HG03280 (cell line): ENCODE data around the gene PALM3.
A peak's percentile ranks its signal among the peaks of the same experiment; 100 is the strongest.
"Not testable (repeated sequence)": the region's sequence is repeated elsewhere in the genome, so short reads cannot be mapped to it uniquely, and the experiment has no call there.

Source experiments
- ATAC-seq: cut with Tn5 transposase; IDR thresholded peaks from one replicate; pipeline ENCODE4 v1.9.1; 2021; ENCODE audit warnings: mild to moderate bottlenecking, moderate library complexity; ENCODE audit not compliant: unreplicated experiment

PALM3 gene

GRCh38 chr19:14035159-14035558, 26.7 kb downstream of the PALM3 start:
- ATAC-seq: not testable (repeated sequence)

DNA sequence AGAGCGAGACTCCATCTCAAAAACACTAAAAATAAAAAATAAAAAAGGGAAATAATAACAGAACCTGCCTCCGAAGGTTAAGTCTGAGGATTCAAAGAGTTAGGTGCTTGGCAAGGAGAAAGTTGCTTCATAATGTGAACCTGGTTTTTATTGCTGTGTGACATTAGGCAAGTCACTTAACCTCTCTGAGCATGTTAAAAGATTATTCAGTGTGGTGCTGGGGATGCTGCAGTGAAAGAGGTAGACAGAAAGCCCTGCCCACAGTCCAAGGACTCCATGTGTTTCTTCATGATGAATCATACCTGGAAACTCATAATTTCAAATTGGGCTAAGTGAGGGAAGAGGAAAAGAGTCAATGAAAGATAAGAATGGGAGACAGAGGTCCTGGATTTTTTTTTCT, 27.9 kb downstream of the PALM3 start:
- ATAC-seq: no peak

DNA sequence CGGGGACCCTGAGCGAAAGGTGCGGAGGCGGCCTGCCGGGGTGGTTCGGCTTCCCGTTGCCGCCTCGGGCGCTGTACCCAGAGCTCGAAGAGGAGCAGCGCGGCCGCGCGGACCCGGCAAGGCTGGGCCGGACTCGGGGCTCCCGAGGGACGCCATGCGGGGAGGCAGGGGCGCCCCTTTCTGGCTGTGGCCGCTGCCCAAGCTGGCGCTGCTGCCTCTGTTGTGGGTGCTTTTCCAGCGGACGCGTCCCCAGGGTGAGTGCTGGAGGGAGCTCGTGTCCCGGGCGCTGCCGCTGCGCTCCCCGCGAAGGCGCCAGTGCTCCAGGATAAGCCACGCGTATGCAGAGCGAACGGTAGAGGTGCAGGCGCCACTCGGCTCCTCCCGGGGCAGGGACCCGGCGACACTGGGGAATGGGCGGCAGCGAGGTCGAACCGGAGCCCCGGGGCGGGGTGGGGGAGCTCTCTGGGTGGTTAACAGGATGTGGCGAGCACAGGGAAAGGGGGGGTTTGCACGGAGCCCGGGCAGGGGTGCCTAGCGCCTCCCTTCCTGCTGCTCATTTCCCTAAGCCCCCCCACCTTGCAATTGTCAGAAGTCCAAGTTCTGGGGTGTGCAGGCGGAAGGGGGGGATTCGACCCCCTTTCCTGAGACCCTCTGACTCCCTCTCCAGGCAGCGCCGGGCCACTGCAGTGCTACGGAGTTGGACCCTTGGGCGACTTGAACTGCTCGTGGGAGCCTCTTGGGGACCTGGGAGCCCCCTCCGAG, 30.0 kb downstream of the PALM3 start, which contains the start of gene IL27RA:
Gene IL27RA, plus strand, starts transcription at position 44 of the 762 bp plus-strand sequence. Its CDS starts 111 bp downstream, at position 155.
- peak; percentile 54 for ATAC-seq

DNA sequence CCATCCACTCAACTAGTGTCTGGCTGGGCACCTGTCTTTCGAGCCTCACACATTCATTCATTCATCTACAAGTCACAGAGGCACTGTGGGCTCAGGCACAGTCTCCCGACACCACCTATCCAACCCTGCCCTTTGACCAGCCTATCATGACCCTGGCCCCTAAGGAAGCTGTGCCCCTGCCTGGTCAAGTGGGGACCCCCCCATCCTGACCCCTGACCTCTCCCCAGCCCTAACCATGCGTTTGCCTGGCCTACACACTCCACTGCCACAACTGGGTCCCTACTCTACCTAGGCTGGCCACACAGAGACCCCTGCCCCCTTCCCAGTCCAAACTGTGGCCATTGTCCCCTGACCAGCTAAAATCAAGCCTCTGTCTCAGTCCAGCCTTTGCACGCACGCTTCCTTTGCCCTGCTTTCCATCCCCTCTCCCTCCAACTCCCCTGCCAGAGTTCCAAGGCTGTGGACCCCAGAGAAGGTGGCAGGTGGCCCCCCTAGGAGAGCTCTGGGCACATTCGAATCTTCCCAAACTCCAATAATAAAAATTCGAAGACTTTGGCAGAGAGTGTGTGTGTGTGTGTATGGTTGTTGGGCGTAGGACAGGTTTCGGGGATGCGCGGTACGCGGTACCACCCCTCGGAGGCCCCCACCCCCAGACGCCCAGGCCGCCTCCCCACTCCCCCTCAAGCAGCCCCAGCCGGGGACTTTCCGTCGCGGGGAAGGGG, 30.7 kb downstream of the PALM3 start:
- no peak for ATAC-seq

DNA sequence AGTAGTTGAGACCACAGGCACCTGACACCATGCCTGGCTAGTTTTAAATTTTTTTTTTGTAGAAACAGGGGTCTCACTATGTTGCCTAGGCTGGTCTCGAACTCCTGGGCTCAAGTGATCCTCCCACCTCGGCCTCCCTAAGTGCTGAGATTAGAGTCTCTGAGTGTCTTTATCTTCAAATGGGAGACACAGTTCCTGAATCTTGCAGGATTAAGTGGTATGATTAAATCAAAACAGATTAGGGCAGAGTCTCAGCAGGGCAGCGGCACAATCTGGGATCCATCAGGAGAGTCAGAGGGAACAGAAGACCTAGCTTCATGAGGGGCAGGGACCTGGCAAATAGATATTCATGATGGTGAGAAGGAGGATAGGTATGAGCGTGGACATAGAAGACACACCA, 33.0 kb downstream of the PALM3 start:
- ATAC-seq: no peak

GRCh38 chr19:14027856-14028450, 33.9 kb downstream of the PALM3 start, which contains the start of gene RLN3:
TSS of gene RLN3 (plus strand) at chr19:14028148. CDS start at chr19:14028205, 57 bp downstream.
- no peak for ATAC-seq

DNA sequence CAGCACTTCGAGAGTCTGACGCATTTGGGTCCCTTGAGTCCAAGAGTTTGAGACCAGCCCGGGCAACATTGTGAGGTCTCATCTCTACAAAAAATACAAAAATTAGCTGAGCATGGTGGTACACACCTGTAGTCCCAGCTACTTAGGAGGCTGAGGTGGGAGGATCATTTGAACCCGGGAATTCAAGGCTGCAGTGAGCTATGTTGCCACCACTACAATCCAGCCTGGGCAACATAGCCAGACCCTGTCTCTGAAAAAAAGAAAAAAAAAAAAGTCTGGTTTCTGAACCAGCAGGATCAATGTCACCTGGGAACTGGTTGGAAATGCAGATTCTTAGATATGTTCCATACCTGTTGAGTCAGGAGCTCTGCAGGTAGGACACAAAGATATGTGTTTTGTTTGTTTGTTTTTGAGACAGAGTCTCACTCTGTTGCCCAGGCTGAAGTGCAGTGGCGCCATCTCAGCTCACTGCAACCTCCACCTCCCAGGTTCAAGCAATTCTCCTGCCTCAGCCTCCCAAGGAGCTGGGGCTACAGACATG, 35.2 kb downstream of the PALM3 start:
- ATAC-seq: not testable (repeated sequence)

GRCh38 chr19:14023404-14024235, 38.3 kb downstream of the PALM3 start:
- ATAC-seq: no peak

- no peak for ATAC-seq
These were observed 39.4 kb downstream of the PALM3 start for GRCh38 chr19:14022469-14022868.

DNA sequence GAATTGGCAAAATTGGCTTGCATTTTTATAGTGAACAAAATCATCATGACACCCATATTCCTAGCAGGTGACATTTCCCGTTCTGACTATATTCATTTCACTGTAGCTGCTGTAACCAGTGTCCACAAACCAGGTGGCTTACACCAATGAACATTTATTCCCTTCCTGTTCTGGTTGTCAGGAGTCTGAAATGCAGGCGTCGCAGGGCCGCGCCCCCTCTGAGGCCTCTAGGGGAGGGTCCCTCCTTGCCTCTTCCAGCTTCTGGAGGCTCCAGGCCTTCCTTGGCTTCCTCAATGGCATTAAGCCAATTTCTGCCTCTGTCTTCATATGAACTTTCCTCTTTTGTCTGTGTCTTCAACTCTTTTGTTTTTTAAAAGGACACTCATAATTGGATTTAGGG, 40.4 kb downstream of the PALM3 start:
- ATAC-seq: no peak

DNA sequence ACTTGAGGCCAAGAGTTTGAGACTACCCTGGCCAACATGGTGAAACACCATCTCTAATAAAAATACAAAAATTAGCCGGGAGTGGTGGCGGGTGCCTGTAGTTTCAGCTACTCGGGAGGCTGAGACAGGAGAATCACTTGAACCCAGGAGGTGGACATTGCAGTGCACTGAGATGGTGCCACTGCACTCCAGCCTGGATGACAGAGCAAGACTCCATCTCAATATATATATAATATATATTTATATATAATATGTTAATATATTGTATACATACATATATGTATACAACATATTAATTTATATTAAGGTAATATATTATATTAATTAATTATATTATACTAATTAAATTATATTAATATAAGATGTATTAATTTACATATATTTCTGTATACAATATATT, 42.1 kb downstream of the PALM3 start:
- ATAC-seq: not testable (repeated sequence)

GRCh38 chr19:14019100-14019499, 42.8 kb downstream of the PALM3 start:
- no peak for ATAC-seq

GRCh38 chr19:14015524-14016035, 46.3 kb downstream of the PALM3 start:
- peak; percentile 85 for ATAC-seq

GRCh38 chr19:14012378-14012915, 49.4 kb downstream of the PALM3 start:
- no peak for ATAC-seq

GRCh38 chr19:14006766-14007562, 54.9 kb downstream of the PALM3 start:
- ATAC-seq: peak; percentile 37

GRCh38 chr19:14006085-14006765, 55.7 kb downstream of the PALM3 start, which contains the start of gene RFX1:
TSS of gene RFX1 (minus strand) at chr19:14006320. CDS start at chr19:13993843, 12,477 bp downstream.
- ATAC-seq: peak; percentile 71

DNA sequence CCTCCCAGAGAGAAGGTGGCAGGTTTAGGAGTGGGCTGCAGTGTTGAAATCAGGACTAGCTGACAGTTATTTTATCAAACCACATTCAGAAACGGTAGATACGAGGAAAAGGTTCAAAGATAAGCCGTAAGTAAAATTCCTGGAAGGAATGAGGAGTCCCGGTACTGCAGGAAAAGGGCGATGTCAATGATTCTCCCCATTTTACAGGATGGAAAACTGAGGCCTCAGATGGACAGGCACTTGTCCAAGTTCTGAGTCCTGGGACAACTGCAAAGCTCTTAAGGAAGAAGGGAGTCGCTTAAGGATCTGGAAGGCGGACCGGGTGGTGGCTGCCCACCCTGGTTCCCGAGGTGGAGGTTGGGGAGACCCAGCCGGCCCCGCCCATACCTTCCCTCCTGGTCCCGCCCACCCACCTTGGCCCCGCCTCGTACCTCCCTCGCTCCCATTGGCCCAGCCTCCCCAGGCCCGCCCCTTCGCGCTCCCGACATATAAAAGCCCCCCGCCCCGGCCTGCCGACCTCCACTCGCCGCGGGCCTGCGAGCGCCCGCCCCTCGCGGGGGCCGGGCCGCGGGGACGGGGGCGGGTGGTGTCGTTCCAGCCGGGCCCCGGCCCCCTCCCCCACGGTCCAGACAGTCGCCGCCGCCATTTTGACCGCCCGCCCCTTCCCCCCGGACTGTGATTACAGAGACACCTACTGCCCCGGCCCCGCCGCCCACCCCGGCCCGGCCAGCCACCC, 56.4 kb downstream of the PALM3 start:
- peak; percentile 46 for ATAC-seq
